Upper lobe of left lung (tissue), 6 donors: Measurements from ENCODE around the gene PLEKHH3. TPM values are rescaled to one million over a fixed set of nuclear protein-coding genes. Genes with fewer than 3 reads are reported as not detected.
"Not testable (repeated sequence)": the region's sequence is repeated elsewhere in the genome, so short reads cannot be mapped to it uniquely, and the experiment has no call there.

Experiments
- ATAC-seq, 2 donors: fragments of 200-7000 bp; cut with Tn5 transposase; one replicate each; pipeline ENCODE4 v1.9.1; 2022; ENCODE audit warnings: mild to moderate bottlenecking in 2 of 2, moderate library complexity in 2 of 2; ENCODE audit not compliant: low FRiP score in 2 of 2
- DNase-seq, 2 donors: peaks; one replicate each; pipeline ENCODE4 v3.0.0-alpha.2; 2019 to 2020
- H3K27ac ChIP-seq, 4 donors: fragments of 200-600 bp; sonication (generic); one replicate each; pipeline ENCODE4 v1.5.1; 2016 to 2019
- H3K27me3 ChIP-seq, 4 donors: fragments of 200-600 bp; sonication (generic); one replicate each; pipeline ENCODE4 v1.5.1; 2017 to 2019
- H3K36me3 ChIP-seq, 4 donors: fragments of 200-600 bp; sonication (generic); one replicate each; pipeline ENCODE4 v1.5.1; 2016 to 2019
- H3K4me1 ChIP-seq, 4 donors: fragments of 200-600 bp; sonication (generic); one replicate each; pipeline ENCODE4 v1.5.1; 2018 to 2019
- H3K4me3 ChIP-seq, 4 donors: fragments of 200-600 bp; sonication (generic); one replicate each; pipeline ENCODE4 v1.5.1; 2017 to 2019; ENCODE audit warnings: mild to moderate bottlenecking in 2 of 4, moderate library complexity in 1 of 4
- H3K9me3 ChIP-seq, 4 donors: fragments of 200-600 bp; sonication (generic); one replicate each; pipeline ENCODE4 v1.5.1; 2018 to 2019
- EP300 ChIP-seq, 4 donors: sonication (generic); formaldehyde crosslinking; IDR thresholded peaks; one replicate each; pipeline ENCODE4 v1.5.1; 2017; ENCODE audit warnings: antibody characterized with exemption in 4 of 4, control low read depth in 2 of 4
- POLR2A ChIP-seq, 4 donors: fragments of 450-650 bp; IDR thresholded peaks; one replicate each; pipeline ENCODE4 v1.5.1; 2016 to 2017; ENCODE audit warnings: antibody characterized with exemption in 4 of 4, mild to moderate bottlenecking in 2 of 4
- POLR2AphosphoS5 ChIP-seq, 2 donors: sonication (generic); formaldehyde crosslinking; IDR thresholded peaks; one replicate each; pipeline ENCODE4 v1.5.1; 2017; ENCODE audit warnings: antibody characterized with exemption in 2 of 2
- WGBS, 2 donors: methylation state at CpG; one replicate each; pipeline ENCODE4 v1.1.5; 2017 to 2018; 5-methylcytosine and 5-hydroxymethylcytosine counted together
- total RNA-seq, 6 donors: library from RNA; depleted of rRNA in 4 of 6; stranded (reverse); fragments of >200 nt in 4 of 6; gene quantifications; one replicate each; pipeline versions ENCODE4 v1.1.0 to v1.2.1, GENCODE V29; 2016 to 2021
- TF ChIP-seq, protein P1 (sequence below), 6 experiments: fragments of 450-650 bp in 4 of 6; fragments of 200-600 bp in 2 of 6; sonication (generic) in 2 of 6; IDR thresholded peaks; one replicate each; pipeline ENCODE4 v1.5.1; 2016 to 2019; ENCODE audit warnings: antibody characterized with exemption in 6 of 6
- donor health status: DM: no; HTN: no; CAD: no; lungs with moderate emphysema.
- donor health status: DM: no; HTN: yes; CAD: no; lungs with severe emphysema.

The PLEKHH3 gene
- total RNA-seq, 6 donors from 2014 or later, result 18.4 to 93.2 (median 28.4) TPM

- no peak for DNase-seq
- Histone ChIP-seq H3K4me3 (no peak overlapping the region), H3K27ac (no peak overlapping the region), H3K4me1 (no peaks in the 10 kb centered on the region), H3K36me3 (no peaks in the 10 kb centered on the region), H3K27me3 (no peaks in the 10 kb centered on the region), H3K9me3 (no peaks in the 10 kb centered on the region)
- TF ChIP-seq, protein P1, sequence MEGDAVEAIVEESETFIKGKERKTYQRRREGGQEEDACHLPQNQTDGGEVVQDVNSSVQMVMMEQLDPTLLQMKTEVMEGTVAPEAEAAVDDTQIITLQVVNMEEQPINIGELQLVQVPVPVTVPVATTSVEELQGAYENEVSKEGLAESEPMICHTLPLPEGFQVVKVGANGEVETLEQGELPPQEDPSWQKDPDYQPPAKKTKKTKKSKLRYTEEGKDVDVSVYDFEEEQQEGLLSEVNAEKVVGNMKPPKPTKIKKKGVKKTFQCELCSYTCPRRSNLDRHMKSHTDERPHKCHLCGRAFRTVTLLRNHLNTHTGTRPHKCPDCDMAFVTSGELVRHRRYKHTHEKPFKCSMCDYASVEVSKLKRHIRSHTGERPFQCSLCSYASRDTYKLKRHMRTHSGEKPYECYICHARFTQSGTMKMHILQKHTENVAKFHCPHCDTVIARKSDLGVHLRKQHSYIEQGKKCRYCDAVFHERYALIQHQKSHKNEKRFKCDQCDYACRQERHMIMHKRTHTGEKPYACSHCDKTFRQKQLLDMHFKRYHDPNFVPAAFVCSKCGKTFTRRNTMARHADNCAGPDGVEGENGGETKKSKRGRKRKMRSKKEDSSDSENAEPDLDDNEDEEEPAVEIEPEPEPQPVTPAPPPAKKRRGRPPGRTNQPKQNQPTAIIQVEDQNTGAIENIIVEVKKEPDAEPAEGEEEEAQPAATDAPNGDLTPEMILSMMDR (IDR thresholded peaks at IDR 0.05), result no peak
- no peak for TF ChIP-seq POLR2A (IDR thresholded peaks at IDR 0.05)
- TF ChIP-seq EP300 (IDR thresholded peaks at IDR 0.05), result no peak
- no peak for TF ChIP-seq POLR2AphosphoS5 (IDR thresholded peaks at IDR 0.05)
- no peak for ATAC-seq
- WGBS, 2 donors, result 88 to 90% methylated on average over 4 of the region's 4 CpGs
These were observed 36.7 kb downstream of the PLEKHH3 start for GRCh38 chr17:42640121-42640520.

DNA sequence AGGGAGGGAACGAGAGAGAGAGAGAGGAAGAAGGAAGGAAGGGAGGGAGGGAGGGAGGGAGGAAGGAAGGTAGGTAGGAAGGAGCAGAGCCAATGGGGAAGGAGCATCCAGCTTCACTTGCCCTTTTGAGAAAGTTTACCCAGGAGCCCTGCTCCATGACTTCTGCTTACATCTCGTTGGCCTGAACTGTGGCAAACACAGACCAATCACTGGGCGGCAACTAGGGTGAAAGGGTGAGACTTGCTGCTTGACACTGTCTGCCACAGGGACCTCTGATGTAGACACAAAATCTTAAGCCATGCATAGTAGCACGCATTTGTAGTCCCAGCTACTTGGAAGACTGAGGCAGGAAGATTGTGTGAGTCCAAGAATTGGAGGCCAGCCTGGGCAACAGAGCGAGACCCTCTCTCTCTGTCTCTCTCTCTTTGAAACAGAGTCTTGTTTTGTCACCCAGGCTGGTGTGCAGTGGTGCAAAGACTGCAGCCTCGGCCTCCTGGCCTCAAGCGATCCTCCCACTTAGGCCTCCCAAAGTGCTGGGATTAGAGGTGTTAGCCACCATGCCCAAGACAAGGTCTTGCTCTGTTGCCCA is 37.2 kb downstream of the PLEKHH3 start:
- Histone ChIP-seq H3K27ac (no peak overlapping the region), H3K27me3 (no peaks in the 10 kb centered on the region), H3K4me3 (no peak overlapping the region), H3K9me3 (no peaks in the 10 kb centered on the region), H3K36me3 (no peaks in the 10 kb centered on the region), H3K4me1 (no peaks in the 10 kb centered on the region)
- ATAC-seq (no peak), DNase-seq (no peak)
- no peak for TF ChIP-seq EP300 (IDR thresholded peaks at IDR 0.05)
- no peak for TF ChIP-seq POLR2A (IDR thresholded peaks at IDR 0.05)
- TF ChIP-seq, protein P1 (IDR thresholded peaks at IDR 0.05), result no peak
- no peak for TF ChIP-seq POLR2AphosphoS5 (IDR thresholded peaks at IDR 0.05)
- 69 to 84% methylated on average over 5 to 6 of the region's 7 CpGs for WGBS, 2 donors

DNA sequence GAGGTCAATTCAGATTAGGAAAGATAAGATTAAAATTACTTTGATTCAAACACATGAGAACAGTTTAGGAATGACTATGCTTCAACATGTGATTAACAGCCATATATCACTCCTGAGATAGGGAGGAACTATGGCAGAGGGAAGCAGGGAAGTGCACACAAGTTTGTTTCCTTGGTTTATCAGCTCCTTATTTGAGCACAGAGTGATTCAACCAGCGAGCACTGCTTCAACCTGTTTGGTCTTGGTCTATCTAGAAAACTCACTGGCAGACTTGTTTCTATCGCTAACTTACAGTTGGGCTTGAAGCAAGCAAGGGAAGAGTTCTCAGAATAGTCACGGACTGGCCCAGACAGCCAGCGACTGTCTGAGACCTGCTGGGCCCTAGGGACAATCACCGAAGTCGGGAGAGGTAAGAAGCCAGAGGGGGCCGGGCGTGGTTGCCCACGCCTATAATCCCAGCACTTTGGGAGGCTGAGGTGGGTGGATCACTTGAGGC is 43.8 kb downstream of the PLEKHH3 start:
- Histone ChIP-seq H3K4me1 (no peaks in the 10 kb centered on the region), H3K4me3 (no peak overlapping the region), H3K9me3 (no peaks in the 10 kb centered on the region), H3K27ac (no peak overlapping the region), H3K27me3 (no peaks in the 10 kb centered on the region), H3K36me3 (no peaks in the 10 kb centered on the region)
- TF ChIP-seq POLR2A (IDR thresholded peaks at IDR 0.05), result no peak
- TF ChIP-seq, protein P1 (IDR thresholded peaks at IDR 0.05), result no peak
- no peak for TF ChIP-seq EP300 (IDR thresholded peaks at IDR 0.05)
- no peak for TF ChIP-seq POLR2AphosphoS5 (IDR thresholded peaks at IDR 0.05)
- 80 to 89% methylated on average over 9 of the region's 9 CpGs for WGBS, 2 donors
- ATAC-seq (no peak), DNase-seq (no peak)

GRCh38 chr17:42629411-42630009 is 47.3 kb downstream of the PLEKHH3 start:
- TF ChIP-seq, protein P1 (IDR thresholded peaks at IDR 0.05), result no peak
- no peak for TF ChIP-seq EP300 (IDR thresholded peaks at IDR 0.05)
- TF ChIP-seq POLR2AphosphoS5 (IDR thresholded peaks at IDR 0.05), result peak in 1 of 2 donors; percentile 13
- TF ChIP-seq POLR2A (IDR thresholded peaks at IDR 0.05), result no peak
- DNase-seq (no peak), ATAC-seq (no peak)
- H3K27ac ChIP-seq, result peak overlapping the region in 2 of 4 donors; percentile 42 to 51
- no peaks in the 10 kb centered on the region for H3K4me1 ChIP-seq
- H3K4me3 ChIP-seq, result no peak overlapping the region
- no peaks in the 10 kb centered on the region for H3K27me3 ChIP-seq
- no peaks in the 10 kb centered on the region for H3K9me3 ChIP-seq
- H3K36me3 ChIP-seq, result no peaks in the 10 kb centered on the region
- WGBS, 2 donors, result 60 to 73% methylated on average over 3 of the region's 3 CpGs

GRCh38 chr17:42627032-42627764 is 49.6 kb downstream of the PLEKHH3 start:
- H3K27me3 ChIP-seq, H3K4me3 ChIP-seq, H3K36me3 ChIP-seq, H3K27ac ChIP-seq, H3K4me1 ChIP-seq, H3K9me3 ChIP-seq, ATAC-seq, DNase-seq: not testable (repeated sequence)
- WGBS, 2 donors, result 91 to 92% methylated on average over 5 to 6 of the region's 6 CpGs
